LNCAP (cell line): ENCODE results near the gene ZCCHC3.

Source experiments
- CTCF ChIP-seq: fragments of 450-650 bp; IDR thresholded peaks from 2 replicates; pipeline ENCODE4 v1.5.1; 2017; ENCODE audit warnings: mild to moderate bottlenecking

ZCCHC3 gene

GRCh38 chr20:297098-297924, at the start of gene ZCCHC3:
Gene ZCCHC3, plus strand, starts transcription at chr20:297570. Its CDS starts 17 bp downstream, at chr20:297587.
- TF ChIP-seq CTCF: no peak

- no peak for TF ChIP-seq CTCF
Observed at GRCh38 chr20:251354-251753, 46.0 kb upstream of the ZCCHC3 start.

GRCh38 chr20:252801-253200, 44.6 kb upstream of the ZCCHC3 start:
- no peak for TF ChIP-seq CTCF

- TF ChIP-seq CTCF: no peak
Observed at GRCh38 chr20:257419-257818, 40.0 kb upstream of the ZCCHC3 start, which contains the start of gene DEFB132. Gene DEFB132, plus strand, starts transcription at chr20:257724. Its CDS starts 55 bp downstream, at chr20:257779.

GRCh38 chr20:258269-258858, 39.0 kb upstream of the ZCCHC3 start:
- no peak for TF ChIP-seq CTCF

- TF ChIP-seq CTCF: no peak
Observed at GRCh38 chr20:258963-259362, 38.4 kb upstream of the ZCCHC3 start.

GRCh38 chr20:259981-260380, 37.4 kb upstream of the ZCCHC3 start:
- no peak for TF ChIP-seq CTCF
